HG03175 (cell line): ENCODE data around the gene SZRD1.
"Not testable (repeated sequence)": the region's sequence is repeated elsewhere in the genome, so short reads cannot be mapped to it uniquely, and the experiment has no call there.

Experiments
- ATAC-seq: cut with Tn5 transposase; IDR thresholded peaks from one replicate; pipeline ENCODE4 v1.9.1; 2021; ENCODE audit warnings: mild to moderate bottlenecking, moderate library complexity; ENCODE audit not compliant: unreplicated experiment

SZRD1 gene

GRCh38 chr1:16366722-16367257 lies at the start of gene SZRD1:
TSS of gene SZRD1 (plus strand) at chr1:16367242. CDS start at chr1:16367258, 16 bp downstream.
- peak; percentile 78 for ATAC-seq

GRCh38 chr1:16318555-16318954 lies 48.5 kb upstream of the SZRD1 start:
- no peak for ATAC-seq

- ATAC-seq = no peak
Observed at GRCh38 chr1:16321176-16321867, 45.7 kb upstream of the SZRD1 start.

- ATAC-seq = no peak
Observed at GRCh38 chr1:16324456-16324890, 42.6 kb upstream of the SZRD1 start.

GRCh38 chr1:16326833-16327404 lies 40.1 kb upstream of the SZRD1 start:
- ATAC-seq = no peak

- no peak for ATAC-seq
Observed at GRCh38 chr1:16334655-16335340, 32.2 kb upstream of the SZRD1 start.

- no peak for ATAC-seq
Observed at GRCh38 chr1:16338961-16339360, 28.1 kb upstream of the SZRD1 start.

- ATAC-seq = no peak
Observed at GRCh38 chr1:16340673-16341072, 26.4 kb upstream of the SZRD1 start.

GRCh38 chr1:16342331-16343062 lies 24.5 kb upstream of the SZRD1 start:
- ATAC-seq = no peak

- ATAC-seq = not testable (repeated sequence)
Observed at GRCh38 chr1:16343276-16343675, 23.8 kb upstream of the SZRD1 start.

- ATAC-seq = no peak
Observed at GRCh38 chr1:16348414-16349182, 18.4 kb upstream of the SZRD1 start.

- no peak for ATAC-seq
Observed at GRCh38 chr1:16349847-16350406, 17.1 kb upstream of the SZRD1 start.

- ATAC-seq = no peak
Observed at GRCh38 chr1:16351456-16351993, 15.5 kb upstream of the SZRD1 start.

GRCh38 chr1:16351994-16352841 lies 14.8 kb upstream of the SZRD1 start, which contains the start of gene FBXO42:
TSS of gene FBXO42 (minus strand) at chr1:16352480. CDS start at chr1:16315418, 37,062 bp downstream.
- ATAC-seq = peak; percentile 92

GRCh38 chr1:16352842-16353535 lies 14.1 kb upstream of the SZRD1 start:
- ATAC-seq = no peak

- no peak for ATAC-seq
Observed at GRCh38 chr1:16354619-16355018, 12.4 kb upstream of the SZRD1 start.

GRCh38 chr1:16356867-16357266 lies 10.2 kb upstream of the SZRD1 start:
- no peak for ATAC-seq

GRCh38 chr1:16365146-16365498 lies 1.9 kb upstream of the SZRD1 start:
- ATAC-seq = not testable (repeated sequence)
